WTC11 (cell line): Measurements from ENCODE around the gene DDI2. TPM values are rescaled to one million over a fixed set of nuclear protein-coding genes. Genes with fewer than 3 reads are reported as not detected.

Experiments
- ATAC-seq: fragments of 200-7000 bp; cut with Tn5 transposase; 2 replicates; pipeline ENCODE4 v1.10.0; 2021; ENCODE audit warnings: mild to moderate bottlenecking, moderate library complexity
- CTCF ChIA-PET: fragments of 300-600 bp; sonication (Branson Sonifier 250); formaldehyde crosslinking; loops from one replicate; lab custom pipeline; 2021; ENCODE audit warnings: antibody characterized with exemption; lab: Charles Lee
- POLR2A ChIA-PET: fragments of 350-600 bp; sonication (Branson Sonifier 250); formaldehyde crosslinking; loops from one replicate; lab custom pipeline; 2021; ENCODE audit warnings: antibody characterized with exemption; lab: Charles Lee
- DNase-seq: peaks from one replicate; pipeline ENCODE4 v3.0.0; 2021; ENCODE audit warnings: low spot score
- H3K27ac Mint-ChIP-seq: 2 replicates; pipeline ENCODE4 v1.8.0; 2021; ENCODE audit warnings: mixed read lengths
- H3K27me3 Mint-ChIP-seq: 2 replicates; pipeline ENCODE4 v1.8.0; 2021; ENCODE audit warnings: low read depth, mild to moderate bottlenecking, moderate library complexity, mixed read lengths
- H3K36me3 Mint-ChIP-seq: 2 replicates; pipeline ENCODE4 v1.8.0; 2021; ENCODE audit warnings: mixed read lengths
- H3K4me1 Mint-ChIP-seq: 2 replicates; pipeline ENCODE4 v1.8.0; 2022; ENCODE audit warnings: mixed read lengths
- H3K4me3 Mint-ChIP-seq: 2 replicates; pipeline ENCODE4 v1.8.0; 2021; ENCODE audit warnings: mild to moderate bottlenecking, moderate library complexity, mixed read lengths
- H3K9me3 Mint-ChIP-seq: 2 replicates; pipeline ENCODE4 v1.8.0; 2021; ENCODE audit warnings: mixed read lengths
- ATF1 ChIP-seq: sonication (generic); formaldehyde crosslinking; IDR thresholded peaks from 2 replicates; pipeline ENCODE4 v1.8.1; 2023; ENCODE audit warnings: mild to moderate bottlenecking, moderate library complexity, missing genetic modification reagents
- CBFB ChIP-seq: sonication (generic); formaldehyde crosslinking; IDR thresholded peaks from 2 replicates; pipeline ENCODE4 v1.8.1; 2022; ENCODE audit warnings: mild to moderate bottlenecking, low read depth, missing genetic modification reagents
- FOXK1 ChIP-seq: sonication (generic); formaldehyde crosslinking; IDR thresholded peaks from 2 replicates; pipeline ENCODE4 v1.8.0; 2022; ENCODE audit warnings: mild to moderate bottlenecking, moderate library complexity, missing genetic modification reagents
- FOXP1 ChIP-seq: sonication (generic); formaldehyde crosslinking; IDR thresholded peaks from 2 replicates; pipeline ENCODE4 v1.8.0; 2022; ENCODE audit warnings: missing genetic modification reagents, mild to moderate bottlenecking, moderate library complexity, borderline replicate concordance
- FOXP4 ChIP-seq: sonication (generic); formaldehyde crosslinking; IDR thresholded peaks from 2 replicates; pipeline ENCODE4 v1.8.0; 2022; ENCODE audit warnings: mild to moderate bottlenecking, missing genetic modification reagents
- GABPB1 ChIP-seq: sonication (generic); formaldehyde crosslinking; IDR thresholded peaks from 2 replicates; pipeline ENCODE4 v1.8.1; 2023; ENCODE audit warnings: mild to moderate bottlenecking, missing genetic modification reagents
- GRHL2 ChIP-seq: fragments of 250-450 bp; sonication (Bioruptor Pico); IDR thresholded peaks from 2 replicates; pipeline ENCODE4 v1.8.0; 2022; ENCODE audit warnings: mild to moderate bottlenecking, moderate library complexity; ENCODE audit not compliant: insufficient replicate concordance, severe bottlenecking
- MAX ChIP-seq: sonication (generic); formaldehyde crosslinking; IDR thresholded peaks from 2 replicates; pipeline ENCODE4 v1.8.0; 2022; ENCODE audit warnings: mild to moderate bottlenecking, missing genetic modification reagents
- NR1H2 ChIP-seq: sonication (generic); formaldehyde crosslinking; IDR thresholded peaks from 2 replicates; pipeline ENCODE4 v1.9.0; 2021; ENCODE audit warnings: mild to moderate bottlenecking, moderate library complexity, missing genetic modification reagents
- PRRX2 ChIP-seq: fragments of 250-450 bp; sonication (Bioruptor Pico); IDR thresholded peaks from 2 replicates; pipeline ENCODE4 v1.8.0; 2021; ENCODE audit warnings: mild to moderate bottlenecking
- SMAD3 ChIP-seq: sonication (generic); formaldehyde crosslinking; IDR thresholded peaks from 2 replicates; pipeline ENCODE4 v1.8.0; 2022; ENCODE audit warnings: missing genetic modification reagents, mild to moderate bottlenecking, borderline replicate concordance
- SMAD4 ChIP-seq: sonication (generic); formaldehyde crosslinking; IDR thresholded peaks from 2 replicates; pipeline ENCODE4 v1.8.0; 2022; ENCODE audit warnings: mild to moderate bottlenecking, missing genetic modification reagents
- SP1 ChIP-seq: sonication (generic); formaldehyde crosslinking; conservative IDR thresholded peaks from 2 replicates; pipeline ENCODE4 v1.8.1; 2022; ENCODE audit warnings: missing genetic modification reagents
- TCF7 ChIP-seq: sonication (generic); formaldehyde crosslinking; IDR thresholded peaks from 2 replicates; pipeline ENCODE4 v1.8.0; 2022; ENCODE audit warnings: mild to moderate bottlenecking, low read depth, missing genetic modification reagents, moderate library complexity
- ZNF219 ChIP-seq: sonication (generic); formaldehyde crosslinking; IDR thresholded peaks from 2 replicates; pipeline ENCODE4 v1.8.0; 2023; ENCODE audit warnings: missing genetic modification reagents, mild to moderate bottlenecking, borderline replicate concordance
- ZNF396 ChIP-seq: fragments of 250-450 bp; sonication (Bioruptor Pico); IDR thresholded peaks from 2 replicates; pipeline ENCODE4 v1.8.0; 2021; ENCODE audit warnings: mild to moderate bottlenecking, moderate library complexity, borderline replicate concordance
- ZNF416 ChIP-seq: fragments of 250-450 bp; sonication (Bioruptor Pico); IDR thresholded peaks from 2 replicates; pipeline ENCODE4 v1.9.0; 2021; ENCODE audit warnings: mild to moderate bottlenecking, inconsistent platforms
- ZNF423 ChIP-seq: fragments of 250-450 bp; sonication (Bioruptor Pico); IDR thresholded peaks from 2 replicates; pipeline ENCODE4 v2.1.2; 2022; ENCODE audit warnings: mild to moderate bottlenecking, moderate library complexity
- ZNF671 ChIP-seq: fragments of 250-450 bp; sonication (Bioruptor Pico); IDR thresholded peaks from 2 replicates; pipeline ENCODE4 v1.8.0; 2021; ENCODE audit warnings: mild to moderate bottlenecking
- total RNA-seq: library from RNA; stranded (reverse); gene quantifications from 3 replicates; pipeline ENCODE4 v1.2.3, GENCODE V29; 2021
- TF ChIP-seq, protein P1 (sequence below): fragments of 250-450 bp; sonication (Bioruptor Pico); IDR thresholded peaks from 2 replicates; pipeline ENCODE4 v2.1.2; 2022; ENCODE audit warnings: mild to moderate bottlenecking, moderate library complexity
- TF ChIP-seq, protein P2 (sequence below): sonication (generic); formaldehyde crosslinking; IDR thresholded peaks from 2 replicates; pipeline ENCODE4 v1.8.0; 2022; ENCODE audit warnings: missing genetic modification reagents
- TF ChIP-seq, protein P3 (sequence below): sonication (generic); formaldehyde crosslinking; IDR thresholded peaks from 2 replicates; pipeline ENCODE4 v1.8.1; 2023; ENCODE audit warnings: mild to moderate bottlenecking, missing genetic modification reagents

The DDI2 gene
- total RNA-seq, 1 experiment from 2014 or later, result 34.2 TPM

DNA sequence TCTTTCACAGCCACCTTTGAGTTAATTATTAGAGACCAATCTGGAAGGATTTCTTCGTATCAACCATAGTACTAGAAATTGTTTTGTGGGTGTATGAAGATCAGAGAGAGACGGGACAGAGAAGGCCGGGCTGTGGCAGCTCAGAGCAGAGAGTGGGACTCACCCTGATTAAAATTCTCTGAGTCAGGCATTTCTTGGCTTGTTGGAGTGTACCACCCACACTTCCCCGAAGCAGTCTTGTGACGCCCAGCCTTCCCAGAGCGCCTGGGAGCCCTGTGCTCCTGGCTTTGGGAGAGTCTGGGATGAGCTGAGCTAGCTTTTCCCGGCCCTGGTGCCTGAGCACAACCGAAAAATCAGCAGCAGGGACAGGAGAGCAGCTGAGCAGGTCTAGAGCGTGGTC lies 86.3 kb downstream of the DDI2 start:
- CTCF ChIA-PET, result no interaction called here
- no peak for ATAC-seq
- no peaks in the 10 kb centered on the region for H3K36me3 Mint-ChIP-seq
- TF ChIP-seq ZNF423 (CRISPR knock-in tag) (no peak), GABPB1 (CRISPR knock-in tag) (no peak), SP1 (CRISPR knock-in tag) (no peak), SMAD4 (CRISPR knock-in tag) (no peak), MAX (no peak), FOXP1 (CRISPR knock-in tag) (no peak), ZNF219 (CRISPR knock-in tag) (no peak)
- TF ChIP-seq, protein P1, sequence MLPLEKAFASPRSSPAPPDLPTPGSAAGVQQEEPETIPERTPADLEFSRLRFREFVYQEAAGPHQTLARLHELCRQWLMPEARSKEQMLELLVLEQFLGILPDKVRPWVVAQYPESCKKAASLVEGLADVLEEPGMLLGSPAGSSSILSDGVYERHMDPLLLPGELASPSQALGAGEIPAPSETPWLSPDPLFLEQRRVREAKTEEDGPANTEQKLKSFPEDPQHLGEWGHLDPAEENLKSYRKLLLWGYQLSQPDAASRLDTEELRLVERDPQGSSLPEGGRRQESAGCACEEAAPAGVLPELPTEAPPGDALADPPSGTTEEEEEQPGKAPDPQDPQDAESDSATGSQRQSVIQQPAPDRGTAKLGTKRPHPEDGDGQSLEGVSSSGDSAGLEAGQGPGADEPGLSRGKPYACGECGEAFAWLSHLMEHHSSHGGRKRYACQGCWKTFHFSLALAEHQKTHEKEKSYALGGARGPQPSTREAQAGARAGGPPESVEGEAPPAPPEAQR (CRISPR knock-in tag), result no peak
- TF ChIP-seq, protein P2, sequence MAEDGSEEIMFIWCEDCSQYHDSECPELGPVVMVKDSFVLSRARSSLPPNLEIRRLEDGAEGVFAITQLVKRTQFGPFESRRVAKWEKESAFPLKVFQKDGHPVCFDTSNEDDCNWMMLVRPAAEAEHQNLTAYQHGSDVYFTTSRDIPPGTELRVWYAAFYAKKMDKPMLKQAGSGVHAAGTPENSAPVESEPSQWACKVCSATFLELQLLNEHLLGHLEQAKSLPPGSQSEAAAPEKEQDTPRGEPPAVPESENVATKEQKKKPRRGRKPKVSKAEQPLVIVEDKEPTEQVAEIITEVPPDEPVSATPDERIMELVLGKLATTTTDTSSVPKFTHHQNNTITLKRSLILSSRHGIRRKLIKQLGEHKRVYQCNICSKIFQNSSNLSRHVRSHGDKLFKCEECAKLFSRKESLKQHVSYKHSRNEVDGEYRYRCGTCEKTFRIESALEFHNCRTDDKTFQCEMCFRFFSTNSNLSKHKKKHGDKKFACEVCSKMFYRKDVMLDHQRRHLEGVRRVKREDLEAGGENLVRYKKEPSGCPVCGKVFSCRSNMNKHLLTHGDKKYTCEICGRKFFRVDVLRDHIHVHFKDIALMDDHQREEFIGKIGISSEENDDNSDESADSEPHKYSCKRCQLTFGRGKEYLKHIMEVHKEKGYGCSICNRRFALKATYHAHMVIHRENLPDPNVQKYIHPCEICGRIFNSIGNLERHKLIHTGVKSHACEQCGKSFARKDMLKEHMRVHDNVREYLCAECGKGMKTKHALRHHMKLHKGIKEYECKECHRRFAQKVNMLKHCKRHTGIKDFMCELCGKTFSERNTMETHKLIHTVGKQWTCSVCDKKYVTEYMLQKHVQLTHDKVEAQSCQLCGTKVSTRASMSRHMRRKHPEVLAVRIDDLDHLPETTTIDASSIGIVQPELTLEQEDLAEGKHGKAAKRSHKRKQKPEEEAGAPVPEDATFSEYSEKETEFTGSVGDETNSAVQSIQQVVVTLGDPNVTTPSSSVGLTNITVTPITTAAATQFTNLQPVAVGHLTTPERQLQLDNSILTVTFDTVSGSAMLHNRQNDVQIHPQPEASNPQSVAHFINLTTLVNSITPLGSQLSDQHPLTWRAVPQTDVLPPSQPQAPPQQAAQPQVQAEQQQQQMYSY, result no peak
- H3K27me3 Mint-ChIP-seq, result no peaks in the 10 kb centered on the region
- DNase-seq, result no peak
- POLR2A ChIA-PET, result interaction anchor here (0.5 kb wide), 1 partner anchor 1736 kb away, joined by 6 read pairs; the partner anchor contains the start of gene RCC2
- H3K4me1 Mint-ChIP-seq, result peaks cover 3% of the 10 kb centered on the region
- H3K27ac Mint-ChIP-seq, result peak overlapping the region; percentile 85
- no peaks in the 10 kb centered on the region for H3K9me3 Mint-ChIP-seq
- H3K4me3 Mint-ChIP-seq, result no peak overlapping the region

GRCh38 chr1:15704526-15705183 lies 87.4 kb downstream of the DDI2 start:
- TF ChIP-seq FOXP1 (CRISPR knock-in tag), result no peak
- TF ChIP-seq FOXK1, result no peak
- TF ChIP-seq GRHL2 (CRISPR knock-in tag), result no peak
- TF ChIP-seq TCF7 (CRISPR knock-in tag), result no peak
- TF ChIP-seq CBFB (CRISPR knock-in tag), result no peak
- no peak for TF ChIP-seq SMAD3 (CRISPR knock-in tag)
- TF ChIP-seq, protein P1 (CRISPR knock-in tag), result no peak
- Mint-ChIP-seq H3K27ac (no peak overlapping the region), H3K36me3 (no peaks in the 10 kb centered on the region), H3K4me1 (peaks cover 3% of the 10 kb centered on the region), H3K9me3 (no peaks in the 10 kb centered on the region), H3K4me3 (no peak overlapping the region), H3K27me3 (no peaks in the 10 kb centered on the region)
- ChIA-PET POLR2A (interaction anchor here (0.6 kb wide), 1 partner anchor 82 kb away, joined by 4 read pairs; no protein-coding TSS in a partner anchor), CTCF (interaction anchor here (0.7 kb wide), 1 partner anchor 111 kb away, joined by 4 read pairs; no protein-coding TSS in a partner anchor)
- ATAC-seq, result no peak
- no peak for DNase-seq

DNA sequence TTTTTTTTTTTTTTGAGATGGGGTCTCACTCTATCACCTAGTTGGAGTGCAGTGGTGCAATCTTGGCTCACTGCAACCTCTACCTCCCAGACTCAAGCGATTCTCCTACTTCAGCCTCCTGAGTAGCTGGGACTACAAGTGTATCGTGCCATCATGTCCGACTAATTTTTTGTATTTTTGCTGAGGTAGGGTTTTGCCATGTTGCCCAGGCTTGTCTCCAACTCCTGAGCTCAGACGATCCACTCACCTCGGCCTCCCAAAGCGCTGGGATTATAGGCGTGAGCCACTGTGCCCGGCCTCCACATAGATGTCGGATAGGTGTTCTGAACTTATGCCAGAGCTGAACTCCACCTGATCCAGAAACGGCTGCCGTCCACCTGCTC lies 87.9 kb downstream of the DDI2 start:
- DNase-seq (no peak), ATAC-seq (no peak)
- POLR2A ChIA-PET, result interaction anchor here (0.6 kb wide), 1 partner anchor 83 kb away, joined by 4 read pairs; no protein-coding TSS in a partner anchor
- CTCF ChIA-PET, result interaction anchor here (0.7 to 1.2 kb wide), 2 partner anchors 36 to 110 kb away, joined by 3 to 4 read pairs; no protein-coding TSS in a partner anchor
- Mint-ChIP-seq H3K4me3 (no peak overlapping the region), H3K4me1 (peaks cover 3% of the 10 kb centered on the region), H3K27ac (peak overlapping the region; percentile 64; the same call in 1 of the 2 replicates), H3K9me3 (no peaks in the 10 kb centered on the region), H3K27me3 (no peaks in the 10 kb centered on the region), H3K36me3 (no peaks in the 10 kb centered on the region)
- TF ChIP-seq, protein P3, sequence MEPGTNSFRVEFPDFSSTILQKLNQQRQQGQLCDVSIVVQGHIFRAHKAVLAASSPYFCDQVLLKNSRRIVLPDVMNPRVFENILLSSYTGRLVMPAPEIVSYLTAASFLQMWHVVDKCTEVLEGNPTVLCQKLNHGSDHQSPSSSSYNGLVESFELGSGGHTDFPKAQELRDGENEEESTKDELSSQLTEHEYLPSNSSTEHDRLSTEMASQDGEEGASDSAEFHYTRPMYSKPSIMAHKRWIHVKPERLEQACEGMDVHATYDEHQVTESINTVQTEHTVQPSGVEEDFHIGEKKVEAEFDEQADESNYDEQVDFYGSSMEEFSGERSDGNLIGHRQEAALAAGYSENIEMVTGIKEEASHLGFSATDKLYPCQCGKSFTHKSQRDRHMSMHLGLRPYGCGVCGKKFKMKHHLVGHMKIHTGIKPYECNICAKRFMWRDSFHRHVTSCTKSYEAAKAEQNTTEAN (CRISPR knock-in tag), result no peak
- TF ChIP-seq ZNF416 (CRISPR knock-in tag), result no peak
- TF ChIP-seq ZNF396, result no peak
- TF ChIP-seq ZNF671 (CRISPR knock-in tag), result no peak
- TF ChIP-seq NR1H2 (CRISPR knock-in tag), result no peak
- TF ChIP-seq ATF1 (CRISPR knock-in tag), result no peak
- no peak for TF ChIP-seq FOXP4 (CRISPR knock-in tag)
- no peak for TF ChIP-seq PRRX2 (CRISPR knock-in tag)
- TF ChIP-seq SMAD3 (CRISPR knock-in tag), result no peak
